ENCODE data around the gene MKX. TPM values are rescaled to one million over a fixed set of nuclear protein-coding genes. Genes with fewer than 3 reads are reported as not detected.

Gene MKX
- total RNA-seq, 4 donors from 2014 or later, result 0.28 to 0.94 TPM; not detected in 2

DNA sequence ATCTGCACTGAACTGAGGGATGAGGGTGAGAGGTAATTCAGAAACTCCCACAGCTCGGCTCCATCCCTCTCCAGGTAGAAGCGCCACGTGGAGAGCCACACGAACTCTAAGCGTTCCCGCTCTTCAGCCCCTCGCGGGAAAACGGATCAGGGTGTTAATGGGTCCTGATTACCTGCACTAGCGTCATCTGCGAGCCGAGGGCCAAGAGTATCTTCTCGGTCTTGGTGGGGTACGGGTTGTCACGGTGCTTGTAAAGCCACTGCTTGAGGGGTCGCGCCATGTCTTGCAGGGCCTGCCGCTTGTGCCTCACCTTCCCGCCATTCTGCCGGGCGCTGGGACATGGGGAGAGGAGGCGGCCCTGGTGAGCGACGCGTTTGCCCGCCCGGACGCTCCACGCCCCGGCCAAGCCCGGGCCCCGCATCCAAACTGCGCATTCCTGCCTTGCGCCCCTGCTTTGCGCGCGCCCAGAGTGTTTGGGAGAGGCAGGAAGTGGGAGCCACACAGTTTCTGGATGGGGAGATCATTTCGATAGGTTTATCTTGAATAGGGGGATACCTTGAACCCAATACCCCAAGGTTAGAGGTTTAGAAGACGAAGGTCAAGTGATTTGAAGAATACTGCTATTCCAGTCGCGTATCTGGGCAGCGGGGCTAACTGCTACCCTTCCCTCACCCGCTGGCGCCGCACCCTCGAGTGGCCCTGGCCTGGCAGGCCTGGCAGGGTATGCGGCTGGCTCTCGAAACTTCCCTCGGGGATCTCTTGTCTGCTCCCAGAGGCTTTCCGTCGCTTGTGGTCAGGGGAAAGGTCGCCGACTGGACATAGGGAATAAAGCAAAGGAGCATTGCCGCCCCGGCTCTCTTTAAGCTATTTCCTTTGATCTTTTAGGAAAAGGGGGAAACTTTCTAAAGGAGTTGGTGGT is 4.2 kb downstream of the MKX start:
- DNase-seq, result no peak
- Histone ChIP-seq H3K27me3 (peaks cover 0 to 32% of the 10 kb centered on the region in 2 donors), H3K9me3 (no peaks in the 10 kb centered on the region), H3K4me1 (peaks cover 0 to 48% (median 8%) of the 10 kb centered on the region in 4 donors), H3K36me3 (no peaks in the 10 kb centered on the region), H3K4me3 (peak overlapping the region in 3 of 4 donors; percentile 60 to 73 (median 71)), H3K27ac (no peak overlapping the region)
- TF ChIP-seq, protein P1, sequence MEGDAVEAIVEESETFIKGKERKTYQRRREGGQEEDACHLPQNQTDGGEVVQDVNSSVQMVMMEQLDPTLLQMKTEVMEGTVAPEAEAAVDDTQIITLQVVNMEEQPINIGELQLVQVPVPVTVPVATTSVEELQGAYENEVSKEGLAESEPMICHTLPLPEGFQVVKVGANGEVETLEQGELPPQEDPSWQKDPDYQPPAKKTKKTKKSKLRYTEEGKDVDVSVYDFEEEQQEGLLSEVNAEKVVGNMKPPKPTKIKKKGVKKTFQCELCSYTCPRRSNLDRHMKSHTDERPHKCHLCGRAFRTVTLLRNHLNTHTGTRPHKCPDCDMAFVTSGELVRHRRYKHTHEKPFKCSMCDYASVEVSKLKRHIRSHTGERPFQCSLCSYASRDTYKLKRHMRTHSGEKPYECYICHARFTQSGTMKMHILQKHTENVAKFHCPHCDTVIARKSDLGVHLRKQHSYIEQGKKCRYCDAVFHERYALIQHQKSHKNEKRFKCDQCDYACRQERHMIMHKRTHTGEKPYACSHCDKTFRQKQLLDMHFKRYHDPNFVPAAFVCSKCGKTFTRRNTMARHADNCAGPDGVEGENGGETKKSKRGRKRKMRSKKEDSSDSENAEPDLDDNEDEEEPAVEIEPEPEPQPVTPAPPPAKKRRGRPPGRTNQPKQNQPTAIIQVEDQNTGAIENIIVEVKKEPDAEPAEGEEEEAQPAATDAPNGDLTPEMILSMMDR (IDR thresholded peaks at IDR 0.05), result no peak
- no peak for TF ChIP-seq POLR2A (IDR thresholded peaks at IDR 0.05)

DNA sequence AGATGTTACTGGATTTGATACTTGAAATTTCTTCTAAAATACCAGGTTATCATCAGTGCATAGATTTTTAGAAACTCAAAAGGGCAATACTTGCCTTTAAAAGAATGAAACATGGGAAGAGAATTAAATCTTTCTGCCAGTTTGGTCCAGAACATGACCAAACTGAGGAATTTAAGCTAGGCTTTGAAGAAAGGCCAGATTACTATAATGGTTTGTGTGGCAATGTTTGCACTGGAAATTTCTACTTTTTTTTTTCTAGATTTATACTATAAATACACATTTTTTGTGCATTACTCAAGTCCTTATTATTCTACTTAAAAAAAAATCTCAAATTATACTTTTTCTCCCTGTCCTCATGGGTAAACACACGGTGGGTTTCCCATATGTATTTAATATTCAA is 9.2 kb downstream of the MKX start:
- H3K27me3 ChIP-seq, result peaks cover 0 to 7% of the 10 kb centered on the region in 2 donors
- no peak overlapping the region for H3K4me3 ChIP-seq
- no peaks in the 10 kb centered on the region for H3K36me3 ChIP-seq
- no peak overlapping the region for H3K27ac ChIP-seq
- no peak for DNase-seq
- H3K9me3 ChIP-seq, result no peaks in the 10 kb centered on the region
- no peak for TF ChIP-seq POLR2A (IDR thresholded peaks at IDR 0.05)
- TF ChIP-seq, protein P1 (IDR thresholded peaks at IDR 0.05), result no peak
- H3K4me1 ChIP-seq, result peaks cover 0 to 4% (median 0%) of the 10 kb centered on the region in 4 donors

DNA sequence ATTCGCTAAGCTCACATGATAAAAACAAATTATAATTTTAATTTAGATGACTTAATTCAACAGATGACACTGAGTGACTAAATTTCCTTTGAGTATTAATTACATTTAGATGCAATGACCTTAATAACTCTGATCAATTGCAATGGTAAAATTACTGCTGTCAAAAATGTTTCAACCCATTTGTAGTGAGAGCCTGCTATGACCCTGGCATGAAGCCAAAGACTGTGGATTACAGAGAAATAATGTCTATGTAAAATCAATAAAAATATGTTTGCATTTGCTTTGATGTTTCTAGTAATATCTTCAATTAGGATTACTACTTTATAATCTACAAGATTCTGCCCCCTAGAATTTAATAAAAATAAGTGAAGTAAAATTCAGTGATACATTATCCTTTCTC is 15.6 kb downstream of the MKX start:
- no peak for DNase-seq
- no peaks in the 10 kb centered on the region for H3K9me3 ChIP-seq
- H3K36me3 ChIP-seq, result no peaks in the 10 kb centered on the region
- no peaks in the 10 kb centered on the region for H3K4me1 ChIP-seq
- H3K27ac ChIP-seq, result no peak overlapping the region
- TF ChIP-seq POLR2A (IDR thresholded peaks at IDR 0.05), result no peak
- TF ChIP-seq, protein P1 (IDR thresholded peaks at IDR 0.05), result no peak
- H3K4me3 ChIP-seq, result no peak overlapping the region
- H3K27me3 ChIP-seq, result no peaks in the 10 kb centered on the region

DNA sequence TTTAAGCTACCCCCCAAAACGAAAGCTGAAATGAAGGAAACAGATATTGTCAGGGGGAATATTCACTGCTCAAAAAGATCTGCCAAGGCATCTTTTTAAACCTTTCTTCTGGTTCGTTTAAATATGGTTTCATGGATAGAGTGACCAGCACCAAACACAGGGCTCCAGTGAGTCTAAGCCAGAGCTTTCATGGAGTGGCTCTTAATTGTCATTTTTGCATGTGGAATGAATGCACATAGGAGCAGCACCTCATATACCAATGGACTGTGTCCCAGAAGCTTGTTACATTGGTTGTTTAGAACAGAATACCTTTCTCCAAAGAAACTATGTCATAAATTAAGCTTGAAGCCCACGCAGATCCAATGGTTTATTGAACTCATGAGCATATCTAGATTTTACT is 17.3 kb downstream of the MKX start:
- no peak for DNase-seq
- H3K36me3 ChIP-seq, result no peaks in the 10 kb centered on the region
- H3K27ac ChIP-seq, result no peak overlapping the region
- TF ChIP-seq POLR2A (IDR thresholded peaks at IDR 0.05), result no peak
- TF ChIP-seq, protein P1 (IDR thresholded peaks at IDR 0.05), result no peak
- H3K4me1 ChIP-seq, result no peaks in the 10 kb centered on the region
- H3K9me3 ChIP-seq, result no peaks in the 10 kb centered on the region
- no peaks in the 10 kb centered on the region for H3K27me3 ChIP-seq
- H3K4me3 ChIP-seq, result no peak overlapping the region

DNA sequence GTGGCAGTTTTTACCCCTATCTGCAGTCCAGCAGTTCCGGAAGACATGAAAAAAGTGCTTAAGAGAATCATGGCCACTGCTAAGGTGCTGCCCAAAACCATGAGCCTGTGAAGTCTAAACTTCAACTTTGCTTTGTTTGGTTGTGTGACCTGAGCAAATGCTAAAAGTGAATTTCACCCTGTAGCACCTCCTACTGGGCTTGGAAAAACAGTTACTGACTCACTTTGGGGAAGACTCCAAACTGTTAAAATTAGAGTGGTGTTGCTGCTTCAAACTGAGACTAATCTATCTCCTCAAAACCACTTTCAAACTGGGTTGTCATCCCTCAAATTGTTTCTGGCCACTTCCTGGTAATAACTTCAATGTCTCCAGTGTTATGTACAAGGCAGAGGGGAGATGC is 21.3 kb downstream of the MKX start:
- H3K4me1 ChIP-seq, result no peaks in the 10 kb centered on the region
- H3K36me3 ChIP-seq, result no peaks in the 10 kb centered on the region
- H3K4me3 ChIP-seq, result no peak overlapping the region
- H3K27ac ChIP-seq, result no peak overlapping the region
- TF ChIP-seq, protein P1 (IDR thresholded peaks at IDR 0.05), result no peak
- TF ChIP-seq POLR2A (IDR thresholded peaks at IDR 0.05), result no peak
- H3K9me3 ChIP-seq, result no peaks in the 10 kb centered on the region
- H3K27me3 ChIP-seq, result no peaks in the 10 kb centered on the region
- no peak for DNase-seq
